Measurements from ENCODE around the gene KREMEN1. TPM values are rescaled to one million over a fixed set of nuclear protein-coding genes. Genes with fewer than 3 reads are reported as not detected.

Gene KREMEN1
- total and polyA plus RNA-seq, 12 donors, result 4.3 to 58.7 (median 27.8) TPM

DNA sequence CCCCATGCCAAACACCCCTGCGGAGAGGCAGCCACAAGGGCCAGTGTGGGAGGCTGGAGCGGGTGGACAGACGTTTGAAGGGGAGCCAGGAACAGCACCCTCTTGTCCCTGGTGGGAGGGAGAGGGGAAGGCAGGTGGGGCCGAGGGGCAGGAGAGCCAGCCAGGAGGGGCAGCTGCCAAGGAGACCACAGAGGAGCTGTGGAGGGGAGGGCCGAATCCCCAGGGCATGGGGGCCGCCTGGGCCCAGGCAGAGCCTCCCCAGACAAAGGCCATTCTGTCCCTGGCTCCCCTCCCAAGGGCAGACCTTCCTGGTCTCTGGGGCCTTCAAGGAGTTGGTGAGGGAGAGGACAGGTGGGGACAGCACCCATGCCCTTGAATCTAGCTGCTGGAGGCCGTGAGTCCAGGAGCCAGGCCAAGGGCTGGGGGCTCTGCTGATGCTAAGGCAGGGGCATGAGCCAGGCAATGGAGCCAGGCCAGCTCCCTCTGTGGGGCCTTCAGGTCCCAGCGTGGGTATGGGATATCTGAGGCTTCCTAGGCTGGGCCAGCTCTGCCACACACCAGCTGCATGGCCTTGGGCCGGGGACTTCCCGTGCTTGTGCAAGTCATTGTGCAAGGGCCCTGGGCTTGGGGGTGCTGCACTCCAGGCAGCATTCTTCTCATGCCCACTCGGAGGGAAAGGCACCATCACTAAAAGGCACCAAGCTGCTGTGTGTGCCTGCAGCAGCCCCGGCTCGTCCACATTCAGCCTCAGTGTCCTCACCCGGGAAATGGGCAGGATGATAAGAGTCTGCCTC, 144.2 kb downstream of the KREMEN1 start:
- intact Hi-C loops (cut with DNase I), result loop anchor here in 1 of 2 donors (5.0 kb wide), 1 partner anchor 45 kb away; no protein-coding TSS in a partner anchor
- Histone ChIP-seq H3K4me1 (replicated peaks in 1 of 2) (peaks cover 13 to 22% of the 10 kb centered on the region in 2 donors), H3K36me3 (replicated peaks in 1 of 2) (no peaks in the 10 kb centered on the region), H3K27me3 (no peaks in the 10 kb centered on the region), H3K4me3 (no peak overlapping the region), H3K9me3 (replicated peaks in 1 of 3) (no peaks in the 10 kb centered on the region), H3K27ac (peak overlapping the region; percentile 33 to 90 (median 66))
- TF ChIP-seq POLR2A (IDR thresholded peaks at IDR 0.05), result no peak
- peak in 1 of 6 experiments; percentile 11 for TF ChIP-seq CTCF (IDR thresholded peaks at IDR 0.05)
- WGBS, 4 donors, result 36 to 65% (median 49%) methylated on average over 2 to 14 of the region's 14 CpGs
- DNase-seq, result peak; percentile 74 to 97 (median 95)

Small RNAs within 50 kb of the gene (small RNA-seq; reads per million reads assigned to genes)
- gene RNU6-1219P (0 reads per million in 2 donors), gene RNU6-810P (0 reads per million in 2 donors)

Other genes starting within 250 kb of the KREMEN1 start
- 10 to 100 TPM in 8 of 9 donors, 1 to 10 TPM in 1; 8.3 to 40.9 (median 22.8) TPM for gene ZNRF3, start 189.5 kb upstream of the KREMEN1 start, total RNA-seq
- gene ZNRF3, start 189.5 kb upstream of the KREMEN1 start, polyA plus RNA-seq, result 1 to 10 TPM; 3.1 to 8.7 (median 5.1) TPM
- under 1 TPM in 2 of 9 donors, not detected in 7; 0.11 to 0.43 TPM for gene C22orf31, start 11.2 kb upstream of the KREMEN1 start, total RNA-seq
- 1 to 10 TPM in 2 of 3 donors, not detected in 1; 1.4 to 1.9 TPM for gene C22orf31, start 11.2 kb upstream of the KREMEN1 start, polyA plus RNA-seq
- gene EMID1, start 132.9 kb downstream of the KREMEN1 start, total RNA-seq, result 10 to 100 TPM; 12.7 to 70.9 (median 42.8) TPM
- gene EMID1, start 132.9 kb downstream of the KREMEN1 start, polyA plus RNA-seq, result 10 to 100 TPM in 2 of 3 donors, 1 to 10 TPM in 1; 2.5 to 36.9 (median 35.2) TPM
- 100 to 1,000 TPM in 1 of 9 donors, 10 to 100 TPM in 8; 27.4 to 103 (median 42.4) TPM for gene RHBDD3, start 194.9 kb downstream of the KREMEN1 start, total RNA-seq
- gene RHBDD3, start 194.9 kb downstream of the KREMEN1 start, polyA plus RNA-seq, result 10 to 100 TPM; 12.2 to 76.3 (median 48.2) TPM
- 100 to 1,000 TPM; 152 to 302 (median 193) TPM for gene EWSR1, start 195.2 kb downstream of the KREMEN1 start, total RNA-seq
- 100 to 1,000 TPM; 269 to 351 (median 278) TPM for gene EWSR1, start 195.2 kb downstream of the KREMEN1 start, polyA plus RNA-seq
- gene GAS2L1, start 233.6 kb downstream of the KREMEN1 start, total RNA-seq, result 10 to 100 TPM in 8 of 9 donors, 1 to 10 TPM in 1; 5.3 to 87.3 (median 55.0) TPM
- gene GAS2L1, start 233.6 kb downstream of the KREMEN1 start, polyA plus RNA-seq, result 10 to 100 TPM in 2 of 3 donors, 1 to 10 TPM in 1; 3.6 to 42.1 (median 33.1) TPM
- gene RASL10A, start 242.7 kb downstream of the KREMEN1 start, total RNA-seq, result 1 to 10 TPM in 7 of 9 donors, under 1 TPM in 2; 0.33 to 3.7 (median 1.5) TPM
- 10 to 100 TPM in 1 of 3 donors, 1 to 10 TPM in 1, under 1 TPM in 1; 0.51 to 14.4 (median 9.1) TPM for gene RASL10A, start 242.7 kb downstream of the KREMEN1 start, polyA plus RNA-seq